HepG2 (cell line): Measurements from ENCODE around the gene SLC41A1.

ENCODE experiments used
- DNMT1 ChIP-seq: sonication (generic); formaldehyde crosslinking; IDR thresholded peaks from 2 replicates; pipeline ENCODE4 v1.5.1; 2020; ENCODE audit warnings: mild to moderate bottlenecking, missing genetic modification reagents
- KDM5A ChIP-seq: fragments of 200-600 bp; sonication (generic); IDR thresholded peaks from 2 replicates; pipeline ENCODE4 v1.7.0; 2018; ENCODE audit warnings: antibody characterized with exemption, mild to moderate bottlenecking, low read length, borderline replicate concordance
- TF ChIP-seq, protein P1 (sequence below): sonication (generic); formaldehyde crosslinking; IDR thresholded peaks from 2 replicates; pipeline ENCODE4 v1.4.0; 2020; ENCODE audit warnings: missing genetic modification reagents

DNA sequence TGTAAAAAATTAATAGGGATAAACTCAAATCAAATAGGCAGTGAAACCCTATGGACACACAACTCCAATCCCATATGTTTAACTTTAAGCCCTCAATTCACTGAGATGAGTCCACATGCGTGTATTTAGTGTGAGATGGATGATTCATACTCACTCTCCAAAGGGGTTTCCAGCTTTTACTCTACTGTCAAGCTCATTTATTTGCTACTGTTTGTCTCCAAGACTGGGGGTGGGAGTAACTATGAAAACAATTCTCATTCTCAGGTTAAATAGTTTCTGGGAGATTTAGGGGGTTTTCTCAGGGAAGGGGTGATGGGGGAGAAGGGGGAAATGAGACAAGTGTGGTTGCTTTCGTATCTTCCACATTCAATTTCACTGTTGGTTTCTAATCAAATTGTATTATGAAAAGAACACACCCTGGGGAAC is 40.4 kb downstream of the SLC41A1 start:
- TF ChIP-seq DNMT1 (CRISPR knock-in tag) (no peak), KDM5A (no peak)
- TF ChIP-seq, protein P1, sequence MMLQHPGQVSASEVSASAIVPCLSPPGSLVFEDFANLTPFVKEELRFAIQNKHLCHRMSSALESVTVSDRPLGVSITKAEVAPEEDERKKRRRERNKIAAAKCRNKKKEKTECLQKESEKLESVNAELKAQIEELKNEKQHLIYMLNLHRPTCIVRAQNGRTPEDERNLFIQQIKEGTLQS (CRISPR knock-in tag), result no peak
